H9 (cell line): Measurements from ENCODE around the gene KCNMB4. TPM values are rescaled to one million over a fixed set of nuclear protein-coding genes. Genes with fewer than 3 reads are reported as not detected.

Experiments
- DNase-seq: peaks from one replicate; pipeline ENCODE4 v3.0.0-alpha.2; 2017
- H2AFZ ChIP-seq: one replicate; pipeline ENCODE4 v1.6.1; 2013; ENCODE audit warnings: mild to moderate bottlenecking, low read length, control low read depth, moderate library complexity
- H2AK5ac ChIP-seq: 2 replicates; pipeline ENCODE4 v1.6.1; 2013; ENCODE audit warnings: low read length, control low read depth, mixed read lengths; ENCODE audit not compliant: insufficient read length
- H2BK120ac ChIP-seq: one replicate; pipeline ENCODE4 v1.6.1; 2013; ENCODE audit warnings: low read depth, mild to moderate bottlenecking, low read length, control low read depth, inconsistent platforms; ENCODE audit not compliant: poor library complexity, severe bottlenecking
- H2BK12ac ChIP-seq: 2 replicates; pipeline ENCODE4 v1.6.1; 2013; ENCODE audit warnings: low read length, control low read depth, mixed read lengths, low read depth; ENCODE audit not compliant: insufficient read length
- H2BK15ac ChIP-seq: 2 replicates; pipeline ENCODE4 v1.6.1; 2013; ENCODE audit warnings: low read depth, low read length, control low read depth
- H2BK20ac ChIP-seq: one replicate; pipeline ENCODE4 v1.6.1; 2013; ENCODE audit warnings: low read depth, mild to moderate bottlenecking, low read length, control low read depth, inconsistent platforms; ENCODE audit not compliant: poor library complexity, severe bottlenecking
- H2BK5ac ChIP-seq: 2 replicates; pipeline ENCODE4 v1.6.1; 2013; ENCODE audit warnings: low read length, control low read depth, mixed read lengths; ENCODE audit not compliant: insufficient read length
- H3K14ac ChIP-seq: 2 replicates; pipeline ENCODE4 v1.6.1; 2013; ENCODE audit warnings: low read length, control low read depth; ENCODE audit not compliant: insufficient read depth
- H3K18ac ChIP-seq: 2 replicates; pipeline ENCODE4 v1.6.1; 2013; ENCODE audit warnings: low read depth, mild to moderate bottlenecking, mixed read lengths, low read length, control low read depth; ENCODE audit not compliant: insufficient read length
- H3K23ac ChIP-seq: 2 replicates; pipeline ENCODE4 v1.6.1; 2013; ENCODE audit warnings: low read length, control low read depth, mixed read lengths, low read depth; ENCODE audit not compliant: insufficient read length
- H3K23me2 ChIP-seq: 2 replicates; pipeline ENCODE4 v1.6.1; 2013; ENCODE audit warnings: low read depth, mild to moderate bottlenecking, mixed read lengths, low read length, control low read depth; ENCODE audit not compliant: insufficient read length, poor library complexity, severe bottlenecking
- H3K27ac ChIP-seq: 2 replicates; pipeline ENCODE4 v1.5.1; 2013; ENCODE audit warnings: low read length, control low read depth, mixed read lengths, low read depth; ENCODE audit not compliant: insufficient read length
- H3K27me3 ChIP-seq: 2 replicates; pipeline ENCODE4 v1.6.1; 2013; ENCODE audit warnings: low read length, control low read depth, inconsistent platforms; ENCODE audit not compliant: insufficient read depth
- H3K4ac ChIP-seq: 2 replicates; pipeline ENCODE4 v1.6.1; 2013; ENCODE audit warnings: low read depth, mild to moderate bottlenecking, control low read depth, inconsistent platforms, low read length, moderate library complexity
- H3K4me1 ChIP-seq: 2 replicates; pipeline ENCODE4 v1.6.1; 2013; ENCODE audit warnings: low read length, control low read depth, inconsistent platforms; ENCODE audit not compliant: insufficient read depth
- H3K4me2 ChIP-seq: 2 replicates; pipeline ENCODE4 v1.6.1; 2013; ENCODE audit warnings: low read length, control low read depth, mixed read lengths; ENCODE audit not compliant: insufficient read length, insufficient read depth
- H3K56ac ChIP-seq: 2 replicates; pipeline ENCODE4 v1.6.1; 2013; ENCODE audit warnings: low read depth, mild to moderate bottlenecking, mixed read lengths, low read length, control low read depth; ENCODE audit not compliant: insufficient read length
- H3K79me1 ChIP-seq: 2 replicates; pipeline ENCODE4 v1.6.1; 2013; ENCODE audit warnings: low read depth, mild to moderate bottlenecking, moderate library complexity, low read length, control low read depth, inconsistent platforms; ENCODE audit not compliant: insufficient read depth, poor library complexity, severe bottlenecking
- H3K79me2 ChIP-seq: 2 replicates; pipeline ENCODE4 v1.6.1; 2013; ENCODE audit warnings: low read length, control low read depth, inconsistent platforms; ENCODE audit not compliant: insufficient read depth
- H3K9ac ChIP-seq: 2 replicates; pipeline ENCODE4 v1.6.1; 2013; ENCODE audit warnings: low read length, control low read depth, mixed read lengths; ENCODE audit not compliant: insufficient read length; ENCODE audit errors: extremely low read depth
- H3K9me3 ChIP-seq: one replicate; pipeline ENCODE4 v1.6.1; 2013; ENCODE audit warnings: low read depth, low read length, inconsistent platforms; ENCODE audit not compliant: control insufficient read depth
- H3T11ph ChIP-seq: one replicate; pipeline ENCODE4 v1.6.1; 2013; ENCODE audit warnings: mild to moderate bottlenecking, low read length, control low read depth, inconsistent platforms
- H4K20me1 ChIP-seq: one replicate; pipeline ENCODE4 v1.6.1; 2013; ENCODE audit not compliant: control insufficient read depth, insufficient read length, insufficient read depth
- H4K5ac ChIP-seq: 2 replicates; pipeline ENCODE4 v1.6.1; 2013; ENCODE audit warnings: low read depth, mild to moderate bottlenecking, mixed read lengths, low read length, control low read depth; ENCODE audit not compliant: insufficient read length
- H4K8ac ChIP-seq: replicated peaks from 2 replicates; pipeline ENCODE4 v1.6.1; 2013; ENCODE audit warnings: low read length, control low read depth, mixed read lengths, low read depth; ENCODE audit not compliant: insufficient read length
- H4K91ac ChIP-seq: 2 replicates; pipeline ENCODE4 v1.6.1; 2013; ENCODE audit warnings: low read depth, mild to moderate bottlenecking, moderate library complexity, mixed read lengths, low read length, control low read depth; ENCODE audit not compliant: insufficient read length
- H3K27ac Mint-ChIP-seq, 3 experiments: 2 replicates in 2 of 3; 3 replicates in 1 of 3; pipeline ENCODE4 v1.8.0; 2020 to 2021; ENCODE audit warnings: mixed read lengths in 3 of 3, mild to moderate bottlenecking in 1 of 3, moderate library complexity in 1 of 3
- H3K27me3 Mint-ChIP-seq: 2 replicates; pipeline ENCODE4 v1.8.0; 2021; ENCODE audit warnings: low read depth, mild to moderate bottlenecking, moderate library complexity, mixed read lengths
- H3K36me3 Mint-ChIP-seq, 3 experiments: 2 replicates in 2 of 3; 3 replicates in 1 of 3; pipeline ENCODE4 v1.8.0; 2020 to 2021; ENCODE audit warnings: low read depth in 3 of 3, mixed read lengths in 3 of 3; ENCODE audit not compliant: insufficient read depth in 1 of 3
- H3K4me1 Mint-ChIP-seq, 2 experiments: 2 replicates each; pipeline ENCODE4 v1.8.0; 2020; ENCODE audit warnings: mixed read lengths in 2 of 2
- H3K4me3 Mint-ChIP-seq, 2 experiments: 2 replicates in 1 of 2; 3 replicates in 1 of 2; pipeline ENCODE4 v1.8.0; 2020 to 2021; ENCODE audit warnings: mild to moderate bottlenecking in 2 of 2, mixed read lengths in 2 of 2, moderate library complexity in 1 of 2
- H3K9me3 Mint-ChIP-seq, 2 experiments: 2 replicates in 1 of 2; 3 replicates in 1 of 2; pipeline ENCODE4 v1.8.0; 2020; ENCODE audit warnings: mild to moderate bottlenecking in 2 of 2, mixed read lengths in 2 of 2, moderate library complexity in 1 of 2
- CTCF ChIP-seq: fragments of 200-600 bp; sonication (generic); conservative IDR thresholded peaks from 3 replicates; pipeline ENCODE4 v1.8.0; 2021; ENCODE audit warnings: antibody characterized with exemption, mild to moderate bottlenecking
- WGBS: extraction: QIAGEN DNeasy Blood & Tissue Kit; methylation state at CpG from one replicate; pipeline ENCODE4 v1.1.7; 2013; ENCODE audit warnings: missing lambda C conversion rate, low lambda C conversion rate, mixed read lengths; ENCODE audit not compliant: insufficient read length; ENCODE audit errors: extremely low coverage; 5-methylcytosine and 5-hydroxymethylcytosine counted together
- total RNA-seq: library from RNA; stranded (reverse); gene quantifications from 2 replicates; pipeline ENCODE4 v1.2.1, GENCODE V29; 2021

Gene KCNMB4
- total RNA-seq, 1 experiment from 2014 or later = 16.2 TPM

- H3K4me3 Mint-ChIP-seq = no peak overlapping the region
- no CpG with 5 or more reads among the region's 4 CpGs for WGBS
These were observed 82.3 kb downstream of the KCNMB4 start for GRCh38 chr12:70448371-70448770.

More at GRCh38 chr12:70448371-70448770, 82.3 kb downstream of the KCNMB4 start:
- H3K14ac ChIP-seq = no peak overlapping the region
- Mint-ChIP-seq H3K36me3 (peaks cover 13 to 21% (median 20%) of the 10 kb centered on the region in 3 experiments), H3K4me1 (no peaks in the 10 kb centered on the region), H3K9me3 (peaks cover 20 to 35% of the 10 kb centered on the region in 2 experiments; a peak in 4 of 5 replicates), H3K27me3 (no peaks in the 10 kb centered on the region; the same call in 1 of the 2 replicates), H3K27ac (no peak overlapping the region)
- no peak overlapping the region for H4K91ac ChIP-seq
- no peaks in the 10 kb centered on the region for H4K20me1 ChIP-seq
- H3K56ac ChIP-seq = no peak overlapping the region
- H3K9me3 ChIP-seq = peaks cover 10% of the 10 kb centered on the region
- no peak overlapping the region for H3K18ac ChIP-seq
- H4K8ac ChIP-seq = no peak overlapping the region
- H3K9ac ChIP-seq = no peak overlapping the region
- no peak overlapping the region for H3K4me2 ChIP-seq
- no peak overlapping the region for H2BK120ac ChIP-seq
- no peaks in the 10 kb centered on the region for H3K4me1 ChIP-seq
- H2AK5ac ChIP-seq = no peak overlapping the region
- H2BK12ac ChIP-seq = no peak overlapping the region
- no peak overlapping the region for H4K5ac ChIP-seq
- no peaks in the 10 kb centered on the region for H3K23me2 ChIP-seq
- no peaks in the 10 kb centered on the region for H3K27me3 ChIP-seq
- no peak overlapping the region for H3K23ac ChIP-seq
- no peak overlapping the region for H2BK20ac ChIP-seq
- no peak for TF ChIP-seq CTCF
- no peak overlapping the region for H3K27ac ChIP-seq
- H2BK15ac ChIP-seq = no peak overlapping the region
- no peak overlapping the region for H3K4ac ChIP-seq
- DNase-seq = no peak
- H3K79me2 ChIP-seq = no peaks in the 10 kb centered on the region
- no peak overlapping the region for H2BK5ac ChIP-seq
- no peak overlapping the region for H3T11ph ChIP-seq
- H2AFZ ChIP-seq = no peak overlapping the region
- H3K79me1 ChIP-seq = no peaks in the 10 kb centered on the region
